NCI-H146 treated with DMSO at 0.1 percent for 48 hours (cell line): Measurements from ENCODE around the gene RETN.

Experiments
- DNase-seq: peaks from one replicate; lab custom pipeline; 2025; ENCODE audit not compliant: unreplicated experiment; lab: John Stamatoyannopoulos, UW

The RETN gene

GRCh38 chr19:7705387-7706187 is 36.7 kb downstream of the RETN start:
- DNase-seq = no peak

GRCh38 chr19:7706188-7706954 is 37.5 kb downstream of the RETN start:
- DNase-seq = no peak

GRCh38 chr19:7706955-7707456 is 38.2 kb downstream of the RETN start:
- DNase-seq = no peak

GRCh38 chr19:7709932-7710460 is 41.1 kb downstream of the RETN start:
- no peak for DNase-seq

- no peak for DNase-seq
Measured at GRCh38 chr19:7710616-7711015, 41.8 kb downstream of the RETN start.

- DNase-seq = no peak
Measured at GRCh38 chr19:7715671-7716070, 46.8 kb downstream of the RETN start.

GRCh38 chr19:7716762-7717161 is 47.9 kb downstream of the RETN start:
- DNase-seq = no peak

- no peak for DNase-seq
Measured at GRCh38 chr19:7718668-7719067, 49.8 kb downstream of the RETN start.
